ENCODE data around the gene PDIA5.
"Not testable (repeated sequence)": the region's sequence is repeated elsewhere in the genome, so short reads cannot be mapped to it uniquely, and the experiment has no call there.

PDIA5 gene

DNA sequence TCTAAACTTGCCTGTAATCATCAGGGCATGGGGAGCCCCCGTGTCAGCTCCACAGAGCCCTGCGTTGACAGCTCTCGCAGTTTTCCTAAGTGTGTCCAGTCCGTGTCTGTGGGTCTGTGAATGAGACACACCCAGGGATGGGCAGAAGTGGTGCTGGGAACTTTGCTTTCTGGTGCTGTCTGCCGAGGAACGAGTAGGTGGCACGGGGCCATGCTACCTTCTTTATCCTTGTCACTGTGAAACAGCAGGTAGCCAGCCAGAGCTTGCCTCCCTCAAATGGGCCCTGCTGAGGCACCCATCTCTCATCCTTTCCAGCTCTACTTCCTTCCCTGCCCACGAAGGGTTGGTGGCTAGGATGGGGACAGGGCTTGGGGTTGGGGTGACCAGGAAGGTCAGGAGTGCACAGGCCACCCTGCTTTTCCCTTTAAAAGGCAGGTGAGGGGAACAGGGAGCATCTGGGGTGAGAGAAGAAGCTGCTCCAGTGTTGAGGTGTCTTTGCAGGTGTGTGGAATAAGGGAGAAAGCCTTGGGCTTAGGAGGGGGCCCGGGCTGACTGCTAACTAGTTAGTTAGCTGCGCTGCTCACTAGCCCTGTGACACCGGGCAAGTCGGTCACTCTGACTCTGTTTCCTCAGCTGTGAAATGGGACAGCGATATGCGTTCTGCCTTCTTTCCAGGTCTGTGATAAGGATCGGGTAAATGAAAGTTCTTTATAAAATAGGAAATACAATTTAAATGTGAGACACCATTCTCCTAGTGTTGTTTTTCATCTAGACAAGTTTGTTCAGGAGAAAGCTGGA, 27.9 kb downstream of the PDIA5 start:
- DNase-seq: no peak

DNA sequence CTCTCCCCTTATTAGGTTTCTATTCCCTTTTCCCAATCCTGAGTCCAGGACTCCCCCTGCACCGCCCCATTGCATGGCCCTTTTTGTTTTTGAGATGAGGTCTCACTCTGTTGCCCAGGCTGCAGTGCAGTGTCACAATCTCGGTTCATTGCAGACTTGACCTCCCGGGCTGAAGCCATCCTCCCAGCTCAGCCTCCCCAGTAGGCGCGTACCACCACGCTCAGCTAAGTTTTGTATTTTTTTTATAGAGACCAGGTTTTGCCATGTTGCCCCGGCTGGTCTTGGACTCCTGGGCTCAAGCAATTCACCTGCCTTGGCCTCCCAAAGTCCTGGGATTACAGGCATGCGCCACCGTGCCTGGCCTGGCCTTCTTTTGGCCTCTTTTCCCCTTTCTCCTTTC, 29.3 kb downstream of the PDIA5 start:
- no peak for DNase-seq

DNA sequence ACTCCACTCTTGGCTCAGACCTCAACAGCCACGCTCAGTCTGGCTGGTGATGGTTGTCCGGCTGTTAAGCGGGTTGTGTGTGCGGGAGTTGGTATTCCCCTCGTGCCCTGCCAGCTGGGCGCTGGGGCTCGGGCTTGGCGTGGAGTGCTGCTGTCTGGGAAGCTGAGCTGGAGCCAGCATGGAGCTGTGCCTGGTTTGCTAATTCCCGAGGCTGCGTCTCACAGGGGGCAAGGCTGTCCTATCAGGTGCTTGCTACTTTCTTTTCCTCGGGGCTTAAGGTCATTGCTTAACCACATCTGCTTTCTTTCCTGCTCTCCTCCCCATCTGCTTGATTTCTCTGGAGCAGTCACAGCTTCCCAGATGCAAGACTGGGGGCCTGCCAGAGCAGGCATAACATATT, 29.9 kb downstream of the PDIA5 start:
- no peak for DNase-seq

DNA sequence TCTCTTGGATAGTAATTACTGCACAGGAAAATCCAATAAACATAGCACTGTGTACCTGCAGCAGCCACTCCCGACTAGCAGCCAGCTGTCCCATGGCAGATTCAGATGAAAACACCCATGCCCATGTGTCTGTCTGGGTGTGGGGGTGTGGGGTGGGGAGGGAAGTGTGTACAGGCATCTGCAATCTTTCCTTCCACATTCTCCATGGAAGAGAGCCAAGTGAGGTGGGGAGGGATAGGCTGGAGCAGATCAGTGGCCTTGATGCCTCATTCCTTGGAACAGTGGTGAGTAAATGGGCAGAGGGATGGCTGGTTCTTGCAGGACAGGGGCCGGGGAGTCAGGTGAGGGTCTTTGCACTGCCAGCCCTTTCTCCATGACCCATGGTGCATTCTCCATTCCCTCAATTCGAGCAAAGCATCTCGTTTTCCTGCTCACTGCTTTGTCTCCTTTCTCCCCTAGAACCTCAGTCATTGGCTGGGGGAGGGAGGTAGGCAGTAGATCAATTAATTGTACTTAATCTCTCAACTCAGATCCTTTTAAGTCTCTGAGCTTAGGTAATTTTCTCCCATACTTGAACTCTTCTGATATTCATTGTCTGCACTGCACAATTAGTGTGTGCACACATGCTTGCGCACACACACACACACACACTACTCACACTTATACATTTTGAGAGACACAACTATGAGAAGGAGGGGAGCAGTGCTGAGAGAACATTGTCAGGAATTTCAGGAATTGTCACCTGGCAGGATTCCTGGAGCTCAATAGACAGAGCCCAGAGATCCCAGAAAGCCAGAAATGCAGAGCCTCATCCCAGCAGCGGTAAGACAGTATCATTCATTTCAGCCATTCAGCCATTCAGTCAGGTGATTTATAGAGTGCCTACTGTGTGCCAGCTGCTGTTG, 31.9 kb downstream of the PDIA5 start:
- no peak for DNase-seq

DNA sequence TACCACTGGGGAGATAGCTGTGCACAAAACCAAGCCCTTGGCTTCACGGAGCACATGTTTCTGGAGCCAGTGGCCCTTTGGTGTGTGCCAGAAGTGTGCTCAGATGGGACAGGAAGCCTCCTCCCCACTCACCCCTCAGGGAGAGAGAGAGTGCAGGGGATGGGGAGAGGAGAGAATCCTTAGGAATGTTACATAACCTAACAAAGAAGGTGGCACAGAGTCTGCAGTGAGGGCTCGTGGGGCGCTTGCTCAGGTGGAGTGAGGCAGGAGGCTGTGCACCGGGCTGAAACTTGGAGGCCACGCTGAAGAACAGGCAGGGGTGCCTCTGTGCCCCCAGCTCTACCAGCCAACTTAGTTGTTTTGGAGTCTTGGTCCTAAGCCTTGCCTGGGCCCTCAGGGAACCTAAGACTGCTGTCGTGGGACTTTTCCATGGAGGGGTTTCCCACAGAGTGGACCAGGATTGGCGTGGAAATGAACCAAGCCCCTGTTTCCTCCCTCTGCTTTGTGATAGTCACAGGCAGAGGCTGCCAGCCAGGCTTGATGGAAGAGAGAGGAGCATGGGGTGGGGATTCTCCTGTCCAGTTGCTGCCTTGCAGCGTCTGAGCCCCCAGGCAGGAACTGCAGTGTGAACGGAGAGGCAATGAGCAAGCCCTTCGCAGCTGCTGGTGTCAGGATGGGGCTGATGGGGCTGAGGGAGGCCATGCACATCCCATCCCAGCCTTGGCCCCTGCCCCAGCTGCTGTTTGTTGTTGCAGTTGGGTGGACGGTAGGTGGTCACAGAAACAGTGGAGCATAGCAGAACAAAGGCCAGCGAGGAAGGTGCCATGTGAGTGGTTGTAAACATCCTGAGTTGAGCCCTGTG, 32.7 kb downstream of the PDIA5 start:
- no peak for DNase-seq

DNA sequence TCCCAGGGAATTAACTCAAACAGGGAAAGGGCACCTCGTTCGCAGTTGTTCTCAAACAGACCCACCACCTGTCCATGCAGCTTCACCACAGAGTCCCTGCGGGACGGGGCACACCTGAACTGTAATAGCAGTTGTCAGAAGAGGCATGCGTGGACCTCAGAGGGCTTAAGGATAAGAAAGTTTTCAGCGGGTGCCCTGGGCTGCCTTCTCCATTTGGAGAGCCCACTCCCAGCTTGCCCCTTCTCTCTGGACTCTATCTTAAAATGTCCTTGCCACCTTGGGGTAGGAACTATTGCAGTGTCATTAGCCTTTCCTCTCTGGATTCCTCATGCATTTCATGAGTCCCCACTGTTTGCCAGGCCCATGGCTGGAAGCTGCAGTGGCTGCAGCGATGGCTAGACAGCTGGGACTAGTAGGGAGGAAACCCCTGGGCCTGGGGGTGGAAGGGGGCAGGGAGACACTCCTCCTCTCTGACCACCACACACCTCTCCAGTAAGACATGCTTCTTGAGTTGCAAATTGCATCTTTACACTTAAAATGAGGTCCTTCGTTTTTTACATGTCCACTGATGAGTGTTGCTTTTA, 33.5 kb downstream of the PDIA5 start:
- DNase-seq: no peak

DNA sequence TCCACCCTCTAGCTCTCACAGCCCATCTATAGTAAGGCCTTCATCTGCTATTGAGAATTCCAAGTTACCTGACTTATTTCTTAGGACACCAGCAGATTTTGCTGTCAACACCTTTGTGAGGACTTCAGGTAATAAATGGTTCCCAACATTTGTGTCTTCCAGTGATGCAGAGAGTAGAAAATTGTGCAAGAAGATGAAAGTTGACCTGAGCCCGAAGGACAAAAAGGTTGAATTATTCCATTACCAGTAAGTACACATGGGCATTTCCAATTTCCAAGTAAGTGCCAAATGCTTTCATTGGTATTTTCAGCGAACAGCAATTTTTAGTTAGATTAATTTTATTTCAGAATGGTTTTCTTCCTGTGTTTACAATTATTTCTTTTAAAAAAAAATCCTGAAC, 35.4 kb downstream of the PDIA5 start:
- DNase-seq: no peak

DNA sequence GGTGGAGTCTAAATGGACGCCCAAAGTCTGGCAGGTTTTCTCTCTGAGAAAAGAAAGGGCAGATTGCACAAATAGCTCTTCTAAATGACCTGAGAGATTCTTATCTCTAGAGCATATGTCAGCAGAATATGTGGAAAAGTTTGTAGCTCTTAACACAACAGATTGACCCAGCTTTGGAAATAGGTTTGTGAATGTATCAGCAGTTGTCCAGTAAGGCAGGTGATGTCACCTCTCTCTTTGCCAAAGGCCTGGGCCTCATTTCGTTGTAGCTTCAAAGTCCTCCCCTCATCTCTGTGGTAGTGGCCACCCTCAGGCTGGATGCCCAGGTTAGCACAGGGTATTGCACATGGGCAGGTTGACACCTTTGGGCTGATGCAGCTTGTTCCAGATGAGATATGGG, 36.0 kb downstream of the PDIA5 start:
- no peak for DNase-seq

DNA sequence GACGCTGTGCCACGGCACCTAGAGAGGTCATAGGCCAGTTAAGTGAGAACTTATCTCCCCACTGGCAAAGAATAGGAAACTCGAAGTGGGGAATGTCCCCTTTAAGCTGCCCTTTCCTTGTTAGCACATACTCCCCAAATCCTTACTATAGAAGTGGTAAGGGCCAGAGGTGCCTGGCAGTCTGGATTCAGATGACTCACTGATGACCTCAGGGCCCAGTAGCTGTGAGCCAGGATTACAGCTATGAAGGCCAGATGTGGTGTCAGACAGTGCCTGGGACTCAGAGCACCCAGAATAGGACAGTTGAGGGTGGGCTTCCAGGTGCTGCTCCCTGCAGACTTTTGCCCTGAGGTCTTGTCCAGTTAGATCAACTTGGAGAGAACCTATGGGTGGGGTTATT, 37.7 kb downstream of the PDIA5 start:
- DNase-seq: no peak

DNA sequence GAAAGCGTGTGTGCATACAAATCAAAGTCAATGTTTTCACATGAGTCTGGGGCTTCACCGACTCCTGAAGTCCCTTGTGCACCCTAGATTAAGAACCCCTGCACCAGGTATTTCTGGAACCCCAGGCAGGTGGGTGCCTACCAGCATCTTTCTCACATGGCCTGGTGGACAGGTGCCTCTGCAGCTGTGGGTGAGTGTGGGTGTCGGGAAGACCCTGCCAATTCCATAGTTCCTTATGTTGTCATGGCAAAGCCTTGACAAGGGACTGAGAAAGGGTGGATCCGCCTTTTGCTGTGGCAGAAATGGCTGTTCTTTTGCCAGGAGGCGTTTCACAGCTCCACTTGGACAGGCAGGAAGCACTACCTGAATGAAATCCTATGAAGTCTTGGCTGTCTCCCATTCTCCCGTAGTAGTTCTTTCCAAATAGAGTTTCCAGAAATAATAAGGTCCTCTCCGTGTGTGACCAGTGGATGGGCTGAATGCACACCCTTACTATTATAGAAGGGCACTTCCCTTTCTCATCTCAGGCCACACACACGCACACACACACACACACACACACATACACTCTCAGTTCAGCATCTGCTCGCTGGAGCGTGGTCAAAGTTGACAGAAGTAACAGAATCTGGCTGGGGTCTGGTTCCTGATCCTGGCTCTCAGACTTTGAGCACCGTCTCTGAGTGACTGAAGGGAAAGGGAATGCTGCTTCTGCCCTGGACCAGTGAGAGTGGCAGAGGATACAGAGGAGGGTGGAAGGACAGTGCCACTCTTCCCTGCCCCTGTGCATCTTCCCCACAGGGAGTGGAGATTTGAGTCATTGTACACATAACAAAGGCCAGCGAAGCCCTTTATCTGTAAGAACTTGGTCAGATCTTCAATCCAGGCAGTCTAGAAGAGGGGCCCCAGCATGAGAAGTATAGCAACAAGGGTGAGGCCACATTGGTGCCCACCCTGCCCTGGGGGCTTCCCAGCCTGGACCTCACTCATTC, 38.7 kb downstream of the PDIA5 start:
- no peak for DNase-seq

DNA sequence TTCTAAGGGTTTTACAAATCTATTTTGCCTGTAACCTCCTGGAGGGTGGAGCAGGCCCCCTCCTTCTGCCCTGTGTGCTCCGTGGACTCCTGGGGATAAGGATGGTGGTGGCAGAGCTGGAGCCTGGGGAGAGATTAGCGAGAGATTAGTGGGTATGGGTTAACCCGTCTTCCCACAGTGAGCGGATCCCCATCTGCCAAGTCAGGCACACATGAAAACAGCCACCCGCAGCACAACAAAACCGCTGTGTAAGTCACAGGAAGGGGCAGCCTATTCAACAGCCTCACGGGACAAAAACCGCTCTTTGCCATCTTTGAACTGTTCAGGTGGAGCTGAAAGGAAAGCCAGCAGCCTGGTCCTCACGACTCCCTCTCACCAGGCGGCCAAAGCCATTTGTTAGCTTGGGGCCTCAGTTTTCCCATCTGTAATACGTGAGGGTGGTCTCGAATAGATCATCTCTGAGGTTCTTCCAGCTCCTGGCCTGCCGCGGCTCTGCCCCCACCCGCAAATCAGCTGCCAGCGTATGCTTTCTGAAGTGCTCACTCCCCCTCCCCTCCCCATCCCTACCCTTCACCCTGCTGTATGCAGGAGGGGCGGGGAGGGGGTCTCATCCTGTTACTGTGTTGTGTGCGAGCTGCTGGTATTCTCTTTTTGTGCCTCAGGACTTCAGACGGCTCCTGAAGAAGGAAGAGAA, 43.6 kb downstream of the PDIA5 start:
- DNase-seq: no peak

DNA sequence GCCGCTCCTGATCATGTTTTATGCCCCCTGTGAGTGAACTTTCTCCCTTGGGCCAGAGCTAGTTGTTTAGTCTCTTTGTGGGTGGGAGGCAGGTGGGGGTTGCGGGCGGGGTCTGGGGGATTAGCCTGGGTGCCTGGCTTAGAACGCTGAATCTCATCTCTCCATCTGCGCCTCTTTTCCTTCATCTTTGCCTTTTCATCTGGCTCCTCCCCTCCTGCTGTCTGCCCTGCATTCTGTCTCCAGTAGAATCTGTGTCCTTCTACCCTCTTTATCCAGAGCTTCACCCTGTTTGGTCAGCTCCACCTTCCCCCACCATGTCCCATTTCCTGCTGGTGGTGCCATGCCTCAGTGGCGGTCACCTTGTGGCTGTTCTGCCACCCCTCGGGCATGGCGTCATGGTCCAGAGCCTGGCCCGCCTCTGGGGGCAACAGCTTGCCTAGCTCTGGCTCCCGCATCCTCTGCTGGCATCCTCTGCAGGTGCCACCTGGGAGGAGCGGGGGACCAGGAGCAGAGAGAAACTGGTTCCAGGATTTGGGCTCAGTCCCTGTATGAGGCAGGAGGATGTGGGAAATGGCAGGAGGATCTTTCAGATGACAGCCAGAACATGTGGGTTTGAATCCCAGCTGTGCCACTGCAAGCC, 44.3 kb downstream of the PDIA5 start:
- no peak for DNase-seq

DNA sequence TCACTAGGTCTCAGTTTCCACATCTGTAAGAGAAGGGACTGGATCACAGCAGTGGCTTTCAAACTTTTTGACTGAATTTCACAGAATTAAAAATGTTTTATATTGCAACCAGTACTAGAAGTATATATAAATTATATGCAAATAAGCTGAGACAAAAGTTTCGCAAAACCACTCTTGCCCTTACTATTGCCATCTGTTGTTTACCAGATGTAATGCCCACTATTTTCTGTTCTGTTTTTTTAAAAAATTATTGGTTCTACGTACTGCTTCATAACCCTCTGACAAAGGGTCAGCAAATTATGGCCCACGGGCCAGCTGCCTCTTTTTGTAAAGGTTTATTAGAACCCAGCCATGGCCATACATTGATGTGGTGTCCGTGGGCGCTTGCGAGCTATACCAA, 44.8 kb downstream of the PDIA5 start:
- DNase-seq: no peak

DNA sequence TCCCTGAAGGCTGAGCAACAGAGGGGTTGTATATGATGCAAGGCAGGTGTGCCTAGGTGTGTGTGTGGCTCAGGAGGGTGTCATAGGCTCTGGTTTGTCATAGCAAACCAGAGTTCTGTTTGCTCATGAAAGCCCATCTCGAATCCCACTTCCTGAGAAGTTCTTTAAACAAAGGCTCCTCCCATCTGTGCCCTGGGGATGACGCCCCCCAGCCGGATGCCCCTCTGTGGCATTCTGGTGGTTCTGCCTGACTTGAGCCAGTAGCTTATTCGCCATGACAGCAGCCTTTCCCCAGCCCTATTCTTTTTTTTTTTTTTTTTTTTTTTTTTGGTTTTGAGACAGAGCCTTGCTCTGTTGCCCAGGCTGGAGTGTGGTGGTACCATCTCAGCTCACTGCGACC, 45.4 kb downstream of the PDIA5 start:
- DNase-seq: no peak

DNA sequence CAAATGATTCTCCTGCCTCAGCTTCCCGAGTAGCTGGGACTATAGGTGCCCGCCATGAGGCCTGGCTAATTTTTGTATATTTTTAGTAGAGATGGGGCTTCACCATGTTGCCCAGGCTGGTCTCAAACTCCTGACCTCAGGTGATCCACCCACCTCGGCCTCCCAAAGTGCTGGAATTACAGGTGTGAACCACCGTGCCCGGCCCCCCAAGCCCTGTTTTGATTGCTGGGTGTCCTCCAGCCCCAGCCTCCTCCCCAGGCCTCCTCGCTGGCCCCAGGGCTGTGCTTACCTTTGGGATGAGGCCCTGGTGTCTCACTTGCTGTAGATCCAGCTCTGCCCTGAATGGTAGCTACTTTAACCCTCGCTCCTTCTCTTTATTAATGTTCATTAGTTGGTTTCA, 45.8 kb downstream of the PDIA5 start:
- DNase-seq: not testable (repeated sequence)

DNA sequence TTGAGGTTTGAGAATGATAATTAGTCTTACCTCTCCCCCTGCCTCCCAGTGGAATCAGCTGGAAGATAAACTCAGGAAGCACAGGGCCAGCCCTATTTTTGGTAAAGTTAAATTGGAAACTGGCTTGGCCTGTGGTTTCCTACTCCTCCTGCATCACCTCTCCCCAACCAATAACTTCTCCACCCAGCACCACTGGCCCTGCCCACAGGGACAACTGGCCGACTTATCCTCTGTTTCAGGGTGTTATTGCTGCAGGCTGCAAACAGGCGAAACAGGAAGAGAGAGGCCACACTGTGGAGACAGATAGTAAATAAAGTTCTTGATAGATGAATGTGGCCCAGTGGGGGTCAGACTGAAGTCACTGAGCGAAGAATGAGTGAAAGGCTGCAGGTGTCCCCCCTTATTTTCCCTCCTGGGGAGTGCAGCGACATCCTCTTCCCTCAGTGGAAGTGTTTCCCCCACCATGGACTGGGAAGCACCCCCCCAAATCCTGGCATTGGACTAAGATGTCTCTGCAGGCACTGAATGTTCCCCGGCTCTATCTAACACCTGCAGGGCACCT, 47.1 kb downstream of the PDIA5 start:
- no peak for DNase-seq

DNA sequence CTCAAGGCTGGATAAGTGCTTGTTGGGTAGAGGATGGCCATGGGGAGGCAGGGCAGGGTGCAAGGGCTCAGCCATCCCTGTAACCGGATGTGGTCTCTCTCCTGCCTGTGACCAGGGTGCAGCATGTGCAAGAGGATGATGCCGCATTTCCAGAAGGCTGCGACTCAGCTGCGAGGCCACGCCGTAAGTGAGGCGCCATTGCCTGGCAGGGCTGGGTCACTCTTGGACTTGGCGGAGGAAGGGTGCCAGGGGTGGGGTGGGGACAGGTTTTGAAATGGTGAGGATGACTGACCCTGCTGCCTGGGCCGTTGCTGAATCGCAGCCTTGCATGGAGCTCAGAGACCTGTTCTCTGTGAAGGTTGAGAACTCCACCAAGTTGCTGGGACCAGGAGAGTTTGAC, 49.3 kb downstream of the PDIA5 start:
- DNase-seq: no peak

DNA sequence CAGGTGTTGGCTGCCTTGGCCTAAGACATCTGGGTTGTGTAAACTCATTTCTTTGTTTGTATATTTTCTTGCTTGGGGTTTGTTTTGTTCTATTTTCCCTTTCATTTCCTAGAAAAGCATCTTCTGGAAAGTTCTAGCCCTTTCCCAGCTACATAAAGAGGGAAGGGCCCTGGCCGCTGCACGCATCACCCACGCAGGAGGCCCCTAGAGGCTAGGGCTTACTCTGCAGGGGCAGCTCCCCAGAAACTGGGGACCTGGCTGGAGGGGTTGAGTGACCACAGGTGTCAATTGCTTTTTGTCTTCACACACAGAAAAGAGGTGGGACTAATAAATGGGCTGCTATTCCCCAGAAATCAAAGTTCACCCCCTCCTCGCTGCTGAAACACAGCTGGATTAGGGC, 52.6 kb downstream of the PDIA5 start:
- no peak for DNase-seq

DNA sequence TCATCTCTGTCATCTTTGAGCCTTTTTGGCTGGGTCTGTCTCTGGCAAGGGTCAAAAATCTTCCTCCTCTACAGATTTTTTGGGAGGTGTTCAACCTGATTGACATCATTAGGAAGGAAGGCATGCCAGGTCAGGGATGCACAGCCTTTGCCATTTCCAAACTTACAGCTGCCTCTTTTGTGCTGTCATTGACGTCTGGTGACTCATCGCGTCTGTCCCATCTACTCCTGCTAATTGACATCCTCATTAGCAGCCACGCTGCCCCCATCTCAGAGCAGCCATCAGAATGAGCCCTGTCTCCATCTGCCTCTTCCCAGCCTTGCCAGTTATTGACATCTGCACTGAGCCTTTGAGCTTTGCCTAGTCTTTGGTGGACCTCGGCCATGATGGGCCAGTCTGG, 53.0 kb downstream of the PDIA5 start:
- DNase-seq: no peak

DNA sequence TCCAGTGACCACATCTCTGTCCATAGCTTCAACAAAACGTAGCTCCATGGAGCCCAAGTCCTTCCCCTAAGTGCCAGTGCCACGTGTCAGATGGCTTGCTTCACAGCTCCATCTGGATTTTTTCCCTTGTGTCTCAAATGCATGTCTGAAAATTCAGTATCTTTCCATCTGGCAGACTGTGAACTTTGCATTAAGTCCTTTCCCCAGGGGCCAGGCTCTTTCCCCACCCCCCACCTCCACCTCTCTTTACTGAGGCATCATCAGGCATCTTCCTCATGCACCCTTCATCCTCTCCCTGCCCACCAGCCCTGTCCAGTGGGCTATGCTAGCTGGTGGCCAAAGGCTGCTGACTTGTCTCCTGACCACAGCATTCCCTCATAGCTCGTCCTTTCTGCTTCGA, 53.7 kb downstream of the PDIA5 start:
- no peak for DNase-seq
